GM08714 (cell line): Measurements from ENCODE around the gene PIK3AP1.

Experiments
- H3K4me3 ChIP-seq: fragments of 200-500 bp; sonication (Bioruptor generic); 2 replicates; pipeline ENCODE4 v1.5.1; 2014; ENCODE audit warnings: mild to moderate bottlenecking, low read length, inconsistent platforms
- ZNF274 ChIP-seq: IDR thresholded peaks from 2 replicates; pipeline ENCODE4 v1.6.1; 2012; ENCODE audit warnings: mild to moderate bottlenecking, low read depth, low read length

PIK3AP1 gene

GRCh38 chr10:96613576-96613975, 106.7 kb downstream of the PIK3AP1 start:
- H3K4me3 ChIP-seq: no peak overlapping the region
- no peak for TF ChIP-seq ZNF274

GRCh38 chr10:96612055-96612830, 108.1 kb downstream of the PIK3AP1 start:
- H3K4me3 ChIP-seq: no peak overlapping the region
- TF ChIP-seq ZNF274: no peak

DNA sequence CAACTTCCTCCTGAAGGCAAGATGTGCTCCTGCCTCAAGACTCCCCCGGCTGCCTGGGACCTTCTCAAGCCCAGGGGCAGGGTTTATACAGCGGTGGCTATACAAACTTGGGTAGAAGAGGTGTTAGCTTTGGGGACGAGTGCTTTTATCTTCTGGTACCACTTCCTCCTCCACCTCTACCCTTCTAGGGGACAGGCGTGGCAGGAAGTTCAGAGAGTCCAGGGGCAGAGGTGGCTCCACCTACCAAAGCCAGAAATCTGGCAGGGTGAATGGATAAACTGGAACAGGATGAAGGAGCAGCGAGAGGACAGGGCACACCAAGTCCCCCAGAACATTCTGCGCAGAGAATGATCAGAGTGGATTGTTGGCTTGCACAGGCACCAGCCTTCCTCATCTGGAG, 109.5 kb downstream of the PIK3AP1 start:
- no peak for TF ChIP-seq ZNF274
- no peak overlapping the region for H3K4me3 ChIP-seq

DNA sequence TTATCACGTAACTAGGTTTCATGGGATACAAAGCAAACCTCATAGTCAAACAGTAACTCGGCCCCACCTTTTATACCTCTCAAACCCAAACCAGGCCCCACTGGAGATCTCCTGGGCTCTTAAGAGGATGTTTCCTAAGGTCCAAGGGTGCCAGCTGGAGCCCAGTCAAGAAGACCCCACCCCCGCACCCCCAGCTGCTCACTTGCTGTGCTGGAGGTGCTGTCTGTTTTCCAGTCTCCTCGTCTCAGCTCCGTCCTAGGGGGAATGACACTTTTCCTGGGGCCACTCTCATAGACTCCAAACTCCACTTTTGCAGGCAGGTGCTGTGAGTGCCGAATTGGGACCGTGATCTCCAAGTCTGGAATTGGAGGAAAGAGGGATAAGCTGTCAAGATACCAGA, 110.8 kb downstream of the PIK3AP1 start:
- no peak for TF ChIP-seq ZNF274
- H3K4me3 ChIP-seq: no peak overlapping the region

- TF ChIP-seq ZNF274: no peak
Measured at GRCh38 chr10:96608805-96609204, 111.5 kb downstream of the PIK3AP1 start.

GRCh38 chr10:96608262-96608661, 112.1 kb downstream of the PIK3AP1 start:
- no peak overlapping the region for H3K4me3 ChIP-seq
- TF ChIP-seq ZNF274: no peak

More at GRCh38 chr10:96608805-96609204, 111.5 kb downstream of the PIK3AP1 start:
- H3K4me3 ChIP-seq: no peak overlapping the region

GRCh38 chr10:96606946-96607345, 113.4 kb downstream of the PIK3AP1 start:
- TF ChIP-seq ZNF274: no peak

GRCh38 chr10:96606216-96606615, 114.1 kb downstream of the PIK3AP1 start:
- H3K4me3 ChIP-seq: no peak overlapping the region
- no peak for TF ChIP-seq ZNF274

More at GRCh38 chr10:96606946-96607345, 113.4 kb downstream of the PIK3AP1 start:
- H3K4me3 ChIP-seq: no peak overlapping the region

DNA sequence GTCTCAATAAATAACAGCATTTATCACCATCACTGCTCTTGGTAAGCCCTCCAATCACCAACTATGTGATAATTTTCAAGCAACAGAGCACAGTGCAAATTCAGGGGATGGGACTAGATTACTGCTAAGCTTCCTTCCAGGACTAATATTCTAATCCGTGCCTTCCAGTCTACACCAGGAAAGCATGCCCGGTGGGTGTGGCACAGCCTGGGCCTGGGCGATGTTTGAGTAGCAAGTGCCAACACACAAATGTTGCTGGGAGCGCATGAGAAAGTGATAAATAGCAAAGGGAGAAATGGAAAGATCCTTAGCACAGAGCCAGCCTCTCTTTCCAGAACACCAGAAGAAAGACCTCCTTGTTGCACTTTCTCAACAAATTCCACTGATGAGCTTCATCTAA, 120.0 kb downstream of the PIK3AP1 start:
- H3K4me3 ChIP-seq: no peak overlapping the region
- TF ChIP-seq ZNF274: no peak

GRCh38 chr10:96598846-96599245, 121.5 kb downstream of the PIK3AP1 start:
- no peak overlapping the region for H3K4me3 ChIP-seq
- no peak for TF ChIP-seq ZNF274

DNA sequence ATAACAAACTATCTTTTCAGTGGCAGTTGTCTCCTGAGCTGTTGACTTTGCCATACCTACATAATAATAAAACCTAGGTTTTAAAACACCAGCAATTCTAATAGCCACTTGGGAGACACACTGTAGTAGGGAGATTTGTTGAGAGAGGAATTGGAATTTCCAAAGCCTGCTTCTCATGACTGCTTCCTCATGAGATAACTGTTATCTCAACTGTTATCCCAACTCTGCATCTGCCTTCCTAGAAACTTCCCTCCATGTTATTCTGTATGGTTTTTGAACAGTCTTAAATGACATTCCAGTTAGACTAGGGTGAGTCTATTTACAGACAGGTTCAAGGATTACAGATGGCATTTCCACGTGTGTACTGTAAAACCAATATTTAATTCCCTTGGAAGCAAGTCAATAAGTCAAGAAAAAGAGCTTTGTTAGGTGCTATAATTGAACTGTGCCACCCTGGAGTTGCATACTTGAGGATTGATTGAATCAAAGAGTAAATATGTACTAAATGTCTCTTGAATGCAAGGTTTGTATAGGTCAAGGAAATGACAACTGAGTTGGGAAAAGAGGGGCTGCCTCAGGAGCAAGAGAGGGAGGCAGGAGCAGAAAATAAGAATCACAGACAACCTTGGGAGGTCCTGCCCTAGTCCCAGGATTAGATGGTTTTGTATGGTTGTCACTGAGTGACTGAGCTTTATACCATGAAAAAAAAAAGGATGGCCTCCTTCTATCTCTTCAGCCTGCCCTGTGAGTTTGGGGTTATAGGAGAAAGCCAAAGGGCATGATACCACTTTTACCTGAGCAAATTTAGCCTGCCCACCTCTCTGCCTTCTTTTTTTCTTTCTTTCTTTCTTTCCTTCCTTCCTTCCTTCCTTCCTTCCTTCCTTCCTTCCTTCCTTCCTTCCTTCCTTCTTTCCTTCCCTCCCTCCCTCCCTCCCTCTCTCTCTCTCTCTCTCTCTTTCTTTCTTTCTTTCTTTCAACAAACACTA, 123.6 kb downstream of the PIK3AP1 start:
- H3K4me3 ChIP-seq: no peak overlapping the region
- TF ChIP-seq ZNF274: no peak

- no peak overlapping the region for H3K4me3 ChIP-seq
- TF ChIP-seq ZNF274: no peak
Measured at GRCh38 chr10:96595741-96596140, 124.6 kb downstream of the PIK3AP1 start.

- TF ChIP-seq ZNF274: no peak
- no peak overlapping the region for H3K4me3 ChIP-seq
Measured at GRCh38 chr10:96591946-96592345, 128.4 kb downstream of the PIK3AP1 start.

- TF ChIP-seq ZNF274: no peak
- H3K4me3 ChIP-seq: no peak overlapping the region; the same call in 1 of the 2 replicates
Measured at GRCh38 chr10:96588616-96589419, 131.5 kb downstream of the PIK3AP1 start.
